ENCODE results near the gene HSD11B2. TPM values are rescaled to one million over a fixed set of nuclear protein-coding genes. Genes with fewer than 3 reads are reported as not detected.

Gene HSD11B2
- total RNA-seq, 1 experiment from 2014 or later: 5.3 TPM

GRCh38 chr16:67386861-67387455 lies 44.0 kb upstream of the HSD11B2 start:
- Histone ChIP-seq H3K27me3 (ENCODE audit: insufficient read depth, low read depth) (no peaks in the 10 kb centered on the region), H3K4me2 (no peak overlapping the region), H3K9me2 (ENCODE audit: insufficient read depth) (no peaks in the 10 kb centered on the region), H3K4me1 (replicated peaks; ENCODE audit: insufficient read depth) (no peaks in the 10 kb centered on the region), H2AFZ (no peak overlapping the region), H3K27ac (no peak overlapping the region), H3K9me3 (ENCODE audit: insufficient read depth, low read depth) (no peaks in the 10 kb centered on the region), H3K4me3 (no peak overlapping the region), H3K79me2 (ENCODE audit: low read depth) (no peaks in the 10 kb centered on the region), H3K36me3 (ENCODE audit: low read depth) (no peaks in the 10 kb centered on the region), H4K20me1 (ENCODE audit: insufficient read depth) (no peaks in the 10 kb centered on the region), H3F3A (ENCODE audit: insufficient read depth, low read depth) (no peaks in the 10 kb centered on the region)
- CTCF ChIA-PET: no interaction called here
- DNase-seq: no peak
- POLR2A ChIA-PET (ENCODE audit: unreplicated experiment): no interaction called here
- intact Hi-C loops (cut with micrococcal nuclease; ENCODE audit: unreplicated experiment): no loop called here
- no TSS peak for BruUV-seq (replicated peaks)
- TF ChIP-seq CTCF (conservative IDR thresholded peaks at IDR 0.05): no peak
- no peak for TF ChIP-seq EZH2 (IDR thresholded peaks at IDR 0.05; ENCODE audit: low read depth)

- ChIA-PET CTCF (no interaction called here), POLR2A (ENCODE audit: unreplicated experiment) (no interaction called here)
- no peak for DNase-seq
- H3F3A ChIP-seq (ENCODE audit: insufficient read depth, low read depth): no peaks in the 10 kb centered on the region
- H3K4me2 ChIP-seq: no peak overlapping the region
- H3K4me1 ChIP-seq (replicated peaks; ENCODE audit: insufficient read depth): no peaks in the 10 kb centered on the region
- no peak overlapping the region for H3K27ac ChIP-seq
- H3K4me3 ChIP-seq: no peak overlapping the region
- H4K20me1 ChIP-seq (ENCODE audit: insufficient read depth): no peaks in the 10 kb centered on the region
- intact Hi-C loops (cut with micrococcal nuclease; ENCODE audit: unreplicated experiment): no loop called here
- no peaks in the 10 kb centered on the region for H3K9me2 ChIP-seq (ENCODE audit: insufficient read depth)
- H3K79me2 ChIP-seq (ENCODE audit: low read depth): no peaks in the 10 kb centered on the region
- TF ChIP-seq EZH2 (IDR thresholded peaks at IDR 0.05; ENCODE audit: low read depth) (no peak), CTCF (conservative IDR thresholded peaks at IDR 0.05) (no peak)
- BruUV-seq (replicated peaks): no TSS peak
- no peak overlapping the region for H2AFZ ChIP-seq
- H3K27me3 ChIP-seq (ENCODE audit: insufficient read depth, low read depth): no peaks in the 10 kb centered on the region
- no peaks in the 10 kb centered on the region for H3K9me3 ChIP-seq (ENCODE audit: insufficient read depth, low read depth)
- no peaks in the 10 kb centered on the region for H3K36me3 ChIP-seq (ENCODE audit: low read depth)
These were observed 43.3 kb upstream of the HSD11B2 start for GRCh38 chr16:67387479-67388079.

GRCh38 chr16:67388191-67388590 lies 42.7 kb upstream of the HSD11B2 start:
- Histone ChIP-seq H3F3A (ENCODE audit: insufficient read depth, low read depth) (no peaks in the 10 kb centered on the region), H3K4me1 (replicated peaks; ENCODE audit: insufficient read depth) (no peaks in the 10 kb centered on the region), H3K79me2 (ENCODE audit: low read depth) (no peaks in the 10 kb centered on the region), H3K27ac (no peak overlapping the region), H3K36me3 (ENCODE audit: low read depth) (no peaks in the 10 kb centered on the region), H3K9me2 (ENCODE audit: insufficient read depth) (no peaks in the 10 kb centered on the region), H2AFZ (no peak overlapping the region), H3K27me3 (ENCODE audit: insufficient read depth, low read depth) (no peaks in the 10 kb centered on the region), H3K4me2 (no peak overlapping the region), H3K4me3 (no peak overlapping the region), H4K20me1 (ENCODE audit: insufficient read depth) (no peaks in the 10 kb centered on the region), H3K9me3 (ENCODE audit: insufficient read depth, low read depth) (no peaks in the 10 kb centered on the region)
- POLR2A ChIA-PET (ENCODE audit: unreplicated experiment): interaction anchor here (0.6 kb wide), 1 partner anchor 175 kb away, joined by 11 read pairs; no protein-coding TSS in a partner anchor
- CTCF ChIA-PET: no interaction called here
- intact Hi-C loops (cut with micrococcal nuclease; ENCODE audit: unreplicated experiment): no loop called here
- TF ChIP-seq CTCF (conservative IDR thresholded peaks at IDR 0.05) (no peak), EZH2 (IDR thresholded peaks at IDR 0.05; ENCODE audit: low read depth) (no peak)
- no peak for DNase-seq
- no TSS peak for BruUV-seq (replicated peaks)

Measured in PC-9 (cell line).